A549 (cell line): Measurements from ENCODE around the gene KRT23. TPM values are rescaled to one million over a fixed set of nuclear protein-coding genes. Genes with fewer than 3 reads are reported as not detected.

Experiments
- ATAC-seq, 2 experiments: fragments of 200-7000 bp in 1 of 2; fragments of >200 bp in 1 of 2; cut with Nextera tagmentation in 1 of 2; cut with Tn5 transposase in 1 of 2; 3 replicates each; pipeline versions ENCODE4 v1.8.0 to v1.9.1; 2018 to 2020; ENCODE audit warnings: mild to moderate bottlenecking in 1 of 2, moderate library complexity in 1 of 2
- CTCF ChIA-PET: fragments of 300-600 bp; sonication (Branson Sonifier 250); formaldehyde crosslinking; extraction: SDS; loops from one replicate; lab custom pipeline; 2021; ENCODE audit warnings: antibody characterized with exemption, inconsistent platforms; lab: Yijun Ruan, JAX
- POLR2A ChIA-PET: fragments of 350-600 bp; formaldehyde crosslinking; extraction: SDS; loops from one replicate; lab custom pipeline; 2021; ENCODE audit warnings: antibody characterized with exemption, inconsistent platforms; lab: Yijun Ruan, JAX
- DNase-seq, 2 experiments: peaks; one replicate each; pipeline versions ENCODE4 v3.0.0 to v3.0.0-alpha.2; 2011 to 2016; ENCODE audit warnings: low read depth in 1 of 2, low spot score in 1 of 2
- FAIRE-seq: peaks from 2 replicates; lab custom pipeline; 2011; peaks lifted over from hg19 to GRCh38; lab: Jason Lieb, UNC
- H3K27ac ChIP-seq, 2 experiments: fragments of >200 bp; sonication (Bioruptor Twin); formaldehyde crosslinking; 3 replicates each; pipeline ENCODE4 v1.5.1; 2016 to 2017
- H3K4me1 ChIP-seq: fragments of >200 bp; sonication (Bioruptor Twin); formaldehyde crosslinking; 3 replicates; pipeline ENCODE4 v1.6.1; 2016
- H3K4me2 ChIP-seq: fragments of >200 bp; sonication (Bioruptor Twin); formaldehyde crosslinking; 3 replicates; pipeline ENCODE4 v1.6.1; 2016
- H3K4me3 ChIP-seq: fragments of >200 bp; sonication (Bioruptor Twin); formaldehyde crosslinking; 3 replicates; pipeline ENCODE4 v1.5.1; 2016
- H3K9me3 ChIP-seq: fragments of >200 bp; sonication (Bioruptor Twin); formaldehyde crosslinking; 3 replicates; pipeline ENCODE4 v1.6.1; 2016
- CHD4 ChIP-seq: fragments of 200-600 bp; sonication (generic); IDR thresholded peaks from 2 replicates; pipeline ENCODE4 v1.6.1; 2016; ENCODE audit warnings: antibody characterized with exemption, mild to moderate bottlenecking, borderline replicate concordance
- EP300 ChIP-seq, 2 experiments: fragments of >200 bp; sonication (Bioruptor Twin); formaldehyde crosslinking; IDR thresholded peaks; 2 replicates in 1 of 2; 3 replicates in 1 of 2; pipeline ENCODE4 v1.6.1; 2016 to 2017
- FOSL2 ChIP-seq, 2 experiments: fragments of 450-650 bp in 1 of 2; fragments of >200 bp in 1 of 2; sonication (Bioruptor Twin) in 1 of 2; formaldehyde crosslinking; IDR thresholded peaks; 2 replicates each; pipeline versions ENCODE4 v1.5.0 to v1.6.1; 2016 to 2020; ENCODE audit warnings: mild to moderate bottlenecking in 1 of 2, moderate library complexity in 1 of 2
- FOXS1 ChIP-seq: fragments of 250-450 bp; sonication (Bioruptor Pico); IDR thresholded peaks from 2 replicates; pipeline ENCODE4 v1.5.0; 2020; ENCODE audit warnings: mild to moderate bottlenecking, moderate library complexity
- GATA3 ChIP-seq: IDR thresholded peaks from 2 replicates; pipeline ENCODE4 v1.6.1; 2012; ENCODE audit warnings: borderline replicate concordance
- HOXB13 ChIP-seq: fragments of 250-450 bp; sonication (Bioruptor Pico); IDR thresholded peaks from 2 replicates; pipeline ENCODE4 v1.5.0; 2020; ENCODE audit warnings: low read depth, mild to moderate bottlenecking, moderate library complexity
- JUNB ChIP-seq: fragments of >200 bp; sonication (Bioruptor Twin); formaldehyde crosslinking; IDR thresholded peaks from 2 replicates; pipeline ENCODE4 v1.6.1; 2016
- KDM5A ChIP-seq: fragments of 200-600 bp; sonication (generic); IDR thresholded peaks from 2 replicates; pipeline ENCODE4 v1.6.1; 2016; ENCODE audit warnings: antibody characterized with exemption, mild to moderate bottlenecking
- MAZ ChIP-seq: fragments of 150-350 bp; IDR thresholded peaks from 2 replicates; pipeline ENCODE4 v1.6.1; 2014; ENCODE audit warnings: antibody characterized with exemption, low read depth, low read length, borderline replicate concordance
- MYC ChIP-seq: IDR thresholded peaks from 2 replicates; pipeline ENCODE4 v1.6.1; 2012; ENCODE audit warnings: mild to moderate bottlenecking, inconsistent platforms, low read length, improper control_type of control experiment, borderline replicate concordance
- NFE2L2 ChIP-seq: fragments of 150-350 bp; conservative IDR thresholded peaks from 2 replicates; pipeline ENCODE4 v1.6.1; 2014; ENCODE audit warnings: low read length
- NPAS2 ChIP-seq: fragments of 250-450 bp; sonication (Bioruptor Pico); IDR thresholded peaks from 2 replicates; pipeline ENCODE4 v1.8.0; 2022; ENCODE audit warnings: mild to moderate bottlenecking, moderate library complexity, borderline replicate concordance
- POLR2A ChIP-seq: IDR thresholded peaks from 2 replicates; pipeline ENCODE4 v1.6.1; 2012; ENCODE audit warnings: mild to moderate bottlenecking, low read length
- POLR2AphosphoS2 ChIP-seq: conservative IDR thresholded peaks from 2 replicates; pipeline ENCODE4 v1.6.1; 2012; ENCODE audit warnings: low read length, improper control_type of control experiment, inconsistent platforms
- RNF2 ChIP-seq: fragments of 200-600 bp; sonication (generic); IDR thresholded peaks from 2 replicates; pipeline ENCODE4 v1.6.1; 2016; ENCODE audit warnings: low read depth, mild to moderate bottlenecking, antibody characterized with exemption, moderate library complexity, borderline replicate concordance
- TFCP2L1 ChIP-seq: fragments of 250-450 bp; sonication (Bioruptor Pico); IDR thresholded peaks from 2 replicates; pipeline ENCODE4 v1.5.0; 2021; ENCODE audit warnings: mild to moderate bottlenecking
- TP53 ChIP-seq: fragments of 250-450 bp; sonication (Bioruptor Pico); IDR thresholded peaks from 2 replicates; pipeline ENCODE4 v1.5.0; 2021; ENCODE audit warnings: mild to moderate bottlenecking, moderate library complexity
- ZC3H11A ChIP-seq: fragments of 450-650 bp; IDR thresholded peaks from 2 replicates; pipeline ENCODE4 v1.6.1; 2014; ENCODE audit warnings: antibody characterized with exemption, mild to moderate bottlenecking
- ZNF302 ChIP-seq: fragments of 250-450 bp; sonication (Bioruptor Pico); IDR thresholded peaks from 2 replicates; pipeline ENCODE4 v1.9.0; 2021; ENCODE audit warnings: inconsistent platforms, mild to moderate bottlenecking, moderate library complexity
- WGBS: methylation state at CpG from one replicate; pipeline ENCODE4 v1.1.6; 2017; ENCODE audit errors: missing lambda C conversion rate; 5-methylcytosine and 5-hydroxymethylcytosine counted together
- polyA plus RNA-seq, 4 experiments: library from polyadenylated mRNA; depleted of rRNA in 3 of 4; stranded (reverse); fragments of >200 nt; fragmentation: RNase III in 1 of 4; extraction: RNeasy Plus Mini Kit Qiagen cat#74134 plus additional on column Dnase treatment in 1 of 4; gene quantifications; 2 replicates in 3 of 4; 3 replicates in 1 of 4; pipeline ENCODE4 v1.2.3, GENCODE V29; 2011 to 2017
- TF ChIP-seq, protein P1 (sequence below): fragments of >200 bp; sonication (Bioruptor Twin); formaldehyde crosslinking; IDR thresholded peaks from 3 replicates; pipeline ENCODE4 v1.5.1; 2016
- TF ChIP-seq, protein P2 (sequence below): fragments of 250-450 bp; sonication (Bioruptor Pico); IDR thresholded peaks from 2 replicates; pipeline ENCODE4 v1.5.0; 2021; ENCODE audit warnings: mild to moderate bottlenecking, moderate library complexity, borderline replicate concordance
- TF ChIP-seq, protein P3 (sequence below): fragments of >200 bp; sonication (Bioruptor Twin); formaldehyde crosslinking; IDR thresholded peaks from 2 replicates; pipeline ENCODE4 v1.6.1; 2016

The KRT23 gene
- polyA plus RNA-seq, 2 of the 4 experiments (the other 2 are of a cell fraction): not detected

DNA sequence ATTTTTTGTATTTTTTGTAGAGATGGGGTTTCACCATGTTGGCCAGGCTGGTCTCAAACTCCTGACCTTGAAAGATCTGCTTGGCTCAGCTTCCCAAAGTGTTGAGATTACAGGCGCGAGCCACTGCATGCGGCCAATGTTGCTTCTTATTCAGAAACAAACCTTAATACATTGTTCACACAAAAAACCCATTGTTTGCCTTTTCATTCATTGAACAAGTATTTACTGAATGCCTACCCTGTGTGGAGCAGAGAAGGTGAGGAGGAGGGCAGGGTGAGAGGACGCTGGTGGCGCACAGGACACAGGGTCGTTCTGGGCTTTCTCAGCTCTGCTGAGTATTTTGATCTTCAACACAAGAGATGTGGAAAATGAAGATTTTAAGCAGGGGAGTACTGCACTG is 8.0 kb upstream of the KRT23 start (continued):
- TF ChIP-seq FOSL2 (IDR thresholded peaks at IDR 0.05): no peak
- TF ChIP-seq FOSL2 (CRISPR knock-in tag; IDR thresholded peaks at IDR 0.05): no peak

DNA sequence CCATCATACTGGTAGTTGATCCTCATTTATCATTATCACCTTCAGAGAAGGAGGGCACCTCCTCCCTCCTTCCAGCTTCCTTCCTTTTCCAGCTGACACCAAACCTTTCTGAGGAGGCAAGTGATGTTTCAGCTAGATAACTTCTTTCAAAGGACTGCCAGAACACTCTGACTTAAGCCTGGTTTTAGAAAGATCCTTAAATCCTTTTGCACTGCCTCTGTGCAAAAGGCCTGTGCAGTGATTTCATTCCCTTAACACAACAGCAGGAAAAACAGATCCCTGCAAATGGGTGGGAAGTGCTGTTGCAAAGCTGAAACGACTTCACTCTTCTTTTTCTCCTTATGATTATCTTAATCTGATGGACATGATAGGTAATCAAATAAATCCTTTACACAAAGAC is 7.1 kb upstream of the KRT23 start:
- POLR2A ChIA-PET: no interaction called here
- DNase-seq (no peak), ATAC-seq (no peak), FAIRE-seq (peak; percentile 65)
- Histone ChIP-seq H3K4me1 (0 out of 3 replicates have a peak, but pooled peaks cover 3% of the 10 kb centered on the region), H3K4me3 (no peak overlapping the region), H3K9me3 (no peaks in the 10 kb centered on the region), H3K27ac (no peak overlapping the region), H3K4me2 (no peak overlapping the region)
- 5% methylated on average over 1 of the region's 1 CpG for WGBS
- CTCF ChIA-PET: interaction anchor here (0.8 to 1.0 kb wide), 4 partner anchors 11 to 718 kb away, joined by 3 to 7 read pairs (median 3); no protein-coding TSS in a partner anchor
- no peak for TF ChIP-seq TP53

DNA sequence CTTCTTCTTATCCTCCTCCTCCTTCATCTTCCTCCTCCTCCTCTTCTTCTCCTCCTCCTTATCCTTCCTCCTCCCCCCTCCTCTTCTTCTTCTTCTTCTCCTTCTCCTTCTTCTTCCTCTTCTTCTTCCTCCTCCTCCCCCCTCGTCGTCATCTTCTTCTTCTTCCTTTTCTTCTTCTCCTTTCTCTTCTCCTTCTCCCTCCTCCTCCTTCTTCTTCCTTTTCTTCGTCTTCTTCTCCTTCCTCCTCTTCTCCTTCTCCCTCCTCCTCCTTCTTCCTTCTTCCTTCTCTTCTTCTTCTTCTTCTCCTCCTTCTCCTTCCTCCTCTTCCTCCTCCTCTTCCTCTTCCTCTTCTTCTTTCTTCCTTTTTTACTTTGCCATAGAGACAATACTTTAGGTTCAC is 5.1 kb upstream of the KRT23 start:
- 82% methylated on average over 3 of the region's 3 CpGs for WGBS
- Histone ChIP-seq H3K27ac (no peak overlapping the region), H3K4me3 (no peak overlapping the region), H3K4me1 (no peaks in the 10 kb centered on the region), H3K9me3 (no peaks in the 10 kb centered on the region), H3K4me2 (no peak overlapping the region)
- ChIA-PET POLR2A (no interaction called here), CTCF (interaction anchor here (1.1 kb wide), 1 partner anchor 706 kb away, joined by 4 read pairs; no protein-coding TSS in a partner anchor)
- TF ChIP-seq POLR2AphosphoS2: no peak
- no peak for TF ChIP-seq MYC
- no peak for TF ChIP-seq JUNB
- TF ChIP-seq, protein P1, sequence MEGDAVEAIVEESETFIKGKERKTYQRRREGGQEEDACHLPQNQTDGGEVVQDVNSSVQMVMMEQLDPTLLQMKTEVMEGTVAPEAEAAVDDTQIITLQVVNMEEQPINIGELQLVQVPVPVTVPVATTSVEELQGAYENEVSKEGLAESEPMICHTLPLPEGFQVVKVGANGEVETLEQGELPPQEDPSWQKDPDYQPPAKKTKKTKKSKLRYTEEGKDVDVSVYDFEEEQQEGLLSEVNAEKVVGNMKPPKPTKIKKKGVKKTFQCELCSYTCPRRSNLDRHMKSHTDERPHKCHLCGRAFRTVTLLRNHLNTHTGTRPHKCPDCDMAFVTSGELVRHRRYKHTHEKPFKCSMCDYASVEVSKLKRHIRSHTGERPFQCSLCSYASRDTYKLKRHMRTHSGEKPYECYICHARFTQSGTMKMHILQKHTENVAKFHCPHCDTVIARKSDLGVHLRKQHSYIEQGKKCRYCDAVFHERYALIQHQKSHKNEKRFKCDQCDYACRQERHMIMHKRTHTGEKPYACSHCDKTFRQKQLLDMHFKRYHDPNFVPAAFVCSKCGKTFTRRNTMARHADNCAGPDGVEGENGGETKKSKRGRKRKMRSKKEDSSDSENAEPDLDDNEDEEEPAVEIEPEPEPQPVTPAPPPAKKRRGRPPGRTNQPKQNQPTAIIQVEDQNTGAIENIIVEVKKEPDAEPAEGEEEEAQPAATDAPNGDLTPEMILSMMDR: no peak
- no peak for TF ChIP-seq MAZ
- TF ChIP-seq GATA3: no peak
- no peak for TF ChIP-seq ZNF302
- TF ChIP-seq, protein P2, sequence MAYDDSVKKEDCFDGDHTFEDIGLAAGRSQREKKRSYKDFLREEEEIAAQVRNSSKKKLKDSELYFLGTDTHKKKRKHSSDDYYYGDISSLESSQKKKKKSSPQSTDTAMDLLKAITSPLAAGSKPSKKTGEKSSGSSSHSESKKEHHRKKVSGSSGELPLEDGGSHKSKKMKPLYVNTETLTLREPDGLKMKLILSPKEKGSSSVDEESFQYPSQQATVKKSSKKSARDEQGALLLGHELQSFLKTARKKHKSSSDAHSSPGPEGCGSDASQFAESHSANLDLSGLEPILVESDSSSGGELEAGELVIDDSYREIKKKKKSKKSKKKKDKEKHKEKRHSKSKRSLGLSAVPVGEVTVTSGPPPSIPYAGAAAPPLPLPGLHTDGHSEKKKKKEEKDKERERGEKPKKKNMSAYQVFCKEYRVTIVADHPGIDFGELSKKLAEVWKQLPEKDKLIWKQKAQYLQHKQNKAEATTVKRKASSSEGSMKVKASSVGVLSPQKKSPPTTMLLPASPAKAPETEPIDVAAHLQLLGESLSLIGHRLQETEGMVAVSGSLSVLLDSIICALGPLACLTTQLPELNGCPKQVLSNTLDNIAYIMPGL: no peak
- no peak for FAIRE-seq
- DNase-seq: no peak
- no peak for ATAC-seq

DNA sequence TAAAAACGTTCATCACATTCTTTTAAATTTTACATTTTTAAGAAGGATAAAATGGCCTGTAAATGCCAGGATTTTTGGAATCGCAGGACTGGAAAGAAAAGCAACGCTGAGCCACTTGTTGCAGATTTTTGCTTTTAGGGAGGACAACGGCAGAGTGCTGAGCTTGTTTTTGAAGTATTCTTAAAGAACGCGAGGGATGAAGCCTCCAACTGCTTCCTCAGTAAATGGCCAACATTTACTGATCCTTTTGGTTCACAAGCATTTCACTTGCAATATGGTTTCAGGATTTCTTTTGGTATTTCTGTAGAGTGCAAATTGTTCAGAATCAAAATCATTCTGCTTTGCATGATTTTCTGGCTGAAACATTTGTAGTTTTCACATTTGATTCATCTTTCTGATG is 2.8 kb upstream of the KRT23 start:
- 82% methylated on average over 6 of the region's 6 CpGs for WGBS
- Histone ChIP-seq H3K4me2 (no peak overlapping the region), H3K27ac (no peak overlapping the region)
- peak; percentile 32 for FAIRE-seq
- ChIA-PET POLR2A (no interaction called here), CTCF (interaction anchor here (1.6 kb wide), 1 partner anchor 722 kb away, joined by 3 read pairs; no protein-coding TSS in a partner anchor)
- no peak for TF ChIP-seq POLR2AphosphoS2
- no peak for TF ChIP-seq HOXB13 (CRISPR knock-in tag)
- no peak for TF ChIP-seq NPAS2 (CRISPR knock-in tag)
- TF ChIP-seq NFE2L2: no peak
- TF ChIP-seq TFCP2L1 (CRISPR knock-in tag): no peak
- TF ChIP-seq, all 56 proteins: peak for 0
- no peak overlapping the region for H3K4me3 ChIP-seq
- no peaks in the 10 kb centered on the region for H3K9me3 ChIP-seq
- no peaks in the 10 kb centered on the region for H3K4me1 ChIP-seq
- DNase-seq: no peak
- ATAC-seq: no peak

DNA sequence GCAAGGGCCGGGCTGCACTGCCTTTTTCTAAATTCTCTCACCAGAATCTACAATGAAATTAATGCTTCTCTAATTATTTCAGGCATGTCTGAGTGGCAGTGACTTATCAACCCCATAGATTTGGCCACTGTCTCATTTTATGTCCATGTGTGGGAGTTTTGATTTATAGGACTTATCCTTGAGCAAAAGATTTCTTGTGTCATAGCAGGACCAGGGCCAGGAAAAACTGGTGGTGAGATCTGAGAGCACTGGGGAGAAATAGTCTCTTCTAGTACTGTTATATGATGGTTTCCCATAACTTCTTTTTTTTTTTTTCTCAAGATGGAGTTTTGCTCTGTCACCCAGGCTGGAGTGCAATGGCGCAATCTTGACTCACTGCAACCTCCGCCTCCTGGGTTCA is 1.5 kb upstream of the KRT23 start:
- 90% methylated on average over 3 of the region's 3 CpGs for WGBS
- DNase-seq (no peak), FAIRE-seq (no peak), ATAC-seq (no peak)
- ChIA-PET CTCF (no interaction called here), POLR2A (no interaction called here)
- no peaks in the 10 kb centered on the region for H3K9me3 ChIP-seq
- H3K4me3 ChIP-seq: no peak overlapping the region
- no peaks in the 10 kb centered on the region for H3K4me1 ChIP-seq
- no peak for TF ChIP-seq RNF2
- TF ChIP-seq, protein P3, sequence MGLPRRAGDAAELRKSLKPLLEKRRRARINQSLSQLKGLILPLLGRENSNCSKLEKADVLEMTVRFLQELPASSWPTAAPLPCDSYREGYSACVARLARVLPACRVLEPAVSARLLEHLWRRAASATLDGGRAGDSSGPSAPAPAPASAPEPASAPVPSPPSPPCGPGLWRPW: no peak
- TF ChIP-seq JUNB: no peak
- no peak for TF ChIP-seq KDM5A
- TF ChIP-seq CHD4: no peak
- no peak for TF ChIP-seq ZC3H11A
- TF ChIP-seq FOXS1 (CRISPR knock-in tag): no peak
- no peak for TF ChIP-seq GATA3
- TF ChIP-seq MAZ: no peak
- TF ChIP-seq EP300 (IDR thresholded peaks at IDR 0.05): no peak
- no peak for TF ChIP-seq POLR2A
- TF ChIP-seq NFE2L2: no peak
- no peak overlapping the region for H3K4me2 ChIP-seq
- no peak overlapping the region for H3K27ac ChIP-seq
